T-helper 2 cell treated with Interferon-gamma antibody and Interleukin-4, amounts not matched to agents 5 μg/mL and 100 μg/mL, for 36 hours (primary cell): ENCODE measurements around the gene TLE1.

Experiments used
- DNase-seq: peaks from one replicate; pipeline ENCODE4 v3.0.0; 2021; ENCODE audit warnings: low spot score
- H3K27ac Mint-ChIP-seq: one replicate; pipeline ENCODE4 v1.8.0; 2021; ENCODE audit warnings: mild to moderate bottlenecking, mixed read lengths
- H3K27me3 Mint-ChIP-seq: one replicate; pipeline ENCODE4 v1.8.0; 2021; ENCODE audit warnings: low read depth, mixed read lengths
- H3K36me3 Mint-ChIP-seq: one replicate; pipeline ENCODE4 v1.8.0; 2021; ENCODE audit warnings: low read depth, mixed read lengths
- H3K4me1 Mint-ChIP-seq: one replicate; pipeline ENCODE4 v1.8.0; 2021; ENCODE audit warnings: low read depth, mixed read lengths
- H3K4me3 Mint-ChIP-seq: one replicate; pipeline ENCODE4 v1.8.0; 2022; ENCODE audit warnings: mild to moderate bottlenecking, moderate library complexity, mixed read lengths
- H3K9me3 Mint-ChIP-seq: one replicate; pipeline ENCODE4 v1.8.0; 2021; ENCODE audit warnings: mixed read lengths

Gene TLE1

DNA sequence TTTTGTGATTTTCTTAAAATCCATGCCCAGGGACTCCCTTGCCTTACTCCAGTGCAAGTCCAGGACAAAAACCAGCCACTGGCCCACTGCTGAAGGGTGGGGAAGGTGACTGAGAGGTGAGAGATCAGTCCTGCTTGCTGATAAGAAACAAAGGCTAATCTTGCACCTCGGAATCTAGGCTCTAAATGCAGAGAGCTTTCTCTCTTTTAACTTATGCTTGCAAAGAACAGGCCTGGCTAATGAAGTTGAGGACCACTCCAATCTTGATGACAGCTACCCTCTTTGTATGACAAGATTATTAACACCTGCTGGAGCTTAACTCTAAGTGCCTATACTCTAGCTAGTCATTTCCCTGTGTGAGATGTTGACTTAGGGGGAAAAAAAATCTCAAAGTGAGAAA is 8.8 kb downstream of the TLE1 start:
- Mint-ChIP-seq H3K27ac (no peak overlapping the region), H3K4me3 (no peak overlapping the region), H3K36me3 (no peaks in the 10 kb centered on the region), H3K4me1 (peaks cover 3% of the 10 kb centered on the region), H3K9me3 (no peaks in the 10 kb centered on the region), H3K27me3 (peaks cover 4% of the 10 kb centered on the region)
- no peak for DNase-seq

GRCh38 chr9:81680006-81680405 is 9.3 kb downstream of the TLE1 start:
- H3K4me3 Mint-ChIP-seq, result no peak overlapping the region
- H3K27me3 Mint-ChIP-seq, result peaks cover 4% of the 10 kb centered on the region
- no peaks in the 10 kb centered on the region for H3K9me3 Mint-ChIP-seq
- DNase-seq, result no peak
- no peaks in the 10 kb centered on the region for H3K36me3 Mint-ChIP-seq
- H3K27ac Mint-ChIP-seq, result no peak overlapping the region
- H3K4me1 Mint-ChIP-seq, result peaks cover 3% of the 10 kb centered on the region

DNA sequence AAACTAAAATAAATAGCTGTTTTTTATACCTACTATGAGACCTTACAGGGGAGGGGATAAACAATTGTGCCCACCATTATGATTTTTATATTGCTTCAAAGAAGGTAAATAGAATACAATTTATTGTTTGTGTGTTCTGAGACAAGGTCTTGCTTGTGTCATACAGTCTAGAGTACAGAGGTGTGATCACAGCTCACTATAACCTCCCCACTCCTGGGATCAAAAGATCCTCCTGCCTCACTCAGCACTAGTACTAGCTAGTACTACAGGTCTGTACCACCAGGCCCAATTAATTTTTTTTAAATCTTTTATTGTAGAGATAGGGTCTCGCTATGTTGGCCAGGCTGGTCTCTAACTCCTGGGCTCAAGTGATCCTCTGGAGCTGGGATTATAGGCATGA is 11.3 kb downstream of the TLE1 start:
- no peak overlapping the region for H3K27ac Mint-ChIP-seq
- no peaks in the 10 kb centered on the region for H3K36me3 Mint-ChIP-seq
- no peaks in the 10 kb centered on the region for H3K9me3 Mint-ChIP-seq
- peaks cover 3% of the 10 kb centered on the region for H3K4me1 Mint-ChIP-seq
- DNase-seq, result no peak
- H3K4me3 Mint-ChIP-seq, result no peak overlapping the region
- H3K27me3 Mint-ChIP-seq, result peaks cover 4% of the 10 kb centered on the region

GRCh38 chr9:81676395-81676794 is 13.0 kb downstream of the TLE1 start:
- no peaks in the 10 kb centered on the region for H3K36me3 Mint-ChIP-seq
- no peak overlapping the region for H3K27ac Mint-ChIP-seq
- no peaks in the 10 kb centered on the region for H3K4me1 Mint-ChIP-seq
- H3K9me3 Mint-ChIP-seq, result no peaks in the 10 kb centered on the region
- no peak for DNase-seq
- H3K4me3 Mint-ChIP-seq, result no peak overlapping the region
- no peaks in the 10 kb centered on the region for H3K27me3 Mint-ChIP-seq

GRCh38 chr9:81673310-81673709 is 16.0 kb downstream of the TLE1 start:
- no peaks in the 10 kb centered on the region for H3K27me3 Mint-ChIP-seq
- no peak for DNase-seq
- H3K4me1 Mint-ChIP-seq, result no peaks in the 10 kb centered on the region
- H3K9me3 Mint-ChIP-seq, result no peaks in the 10 kb centered on the region
- no peaks in the 10 kb centered on the region for H3K36me3 Mint-ChIP-seq
- H3K4me3 Mint-ChIP-seq, result no peak overlapping the region
- H3K27ac Mint-ChIP-seq, result no peak overlapping the region

- Mint-ChIP-seq H3K36me3 (no peaks in the 10 kb centered on the region), H3K27ac (no peak overlapping the region), H3K9me3 (no peaks in the 10 kb centered on the region), H3K4me1 (no peaks in the 10 kb centered on the region), H3K4me3 (no peak overlapping the region), H3K27me3 (no peaks in the 10 kb centered on the region)
- DNase-seq, result no peak
Observed at GRCh38 chr9:81671880-81672280, 17.5 kb downstream of the TLE1 start.

GRCh38 chr9:81669866-81670265 is 19.5 kb downstream of the TLE1 start:
- Mint-ChIP-seq H3K4me1 (no peaks in the 10 kb centered on the region), H3K27ac (no peak overlapping the region), H3K9me3 (no peaks in the 10 kb centered on the region), H3K27me3 (no peaks in the 10 kb centered on the region), H3K4me3 (no peak overlapping the region), H3K36me3 (no peaks in the 10 kb centered on the region)
- no peak for DNase-seq

GRCh38 chr9:81669041-81669651 is 20.2 kb downstream of the TLE1 start:
- Mint-ChIP-seq H3K27ac (no peak overlapping the region), H3K36me3 (no peaks in the 10 kb centered on the region), H3K4me1 (no peaks in the 10 kb centered on the region), H3K27me3 (no peaks in the 10 kb centered on the region), H3K9me3 (no peaks in the 10 kb centered on the region), H3K4me3 (no peak overlapping the region)
- DNase-seq, result no peak

GRCh38 chr9:81666123-81666522 is 23.2 kb downstream of the TLE1 start:
- no peaks in the 10 kb centered on the region for H3K4me1 Mint-ChIP-seq
- no peaks in the 10 kb centered on the region for H3K9me3 Mint-ChIP-seq
- no peak for DNase-seq
- H3K27ac Mint-ChIP-seq, result no peak overlapping the region
- no peaks in the 10 kb centered on the region for H3K36me3 Mint-ChIP-seq
- H3K4me3 Mint-ChIP-seq, result no peak overlapping the region
- no peaks in the 10 kb centered on the region for H3K27me3 Mint-ChIP-seq

DNA sequence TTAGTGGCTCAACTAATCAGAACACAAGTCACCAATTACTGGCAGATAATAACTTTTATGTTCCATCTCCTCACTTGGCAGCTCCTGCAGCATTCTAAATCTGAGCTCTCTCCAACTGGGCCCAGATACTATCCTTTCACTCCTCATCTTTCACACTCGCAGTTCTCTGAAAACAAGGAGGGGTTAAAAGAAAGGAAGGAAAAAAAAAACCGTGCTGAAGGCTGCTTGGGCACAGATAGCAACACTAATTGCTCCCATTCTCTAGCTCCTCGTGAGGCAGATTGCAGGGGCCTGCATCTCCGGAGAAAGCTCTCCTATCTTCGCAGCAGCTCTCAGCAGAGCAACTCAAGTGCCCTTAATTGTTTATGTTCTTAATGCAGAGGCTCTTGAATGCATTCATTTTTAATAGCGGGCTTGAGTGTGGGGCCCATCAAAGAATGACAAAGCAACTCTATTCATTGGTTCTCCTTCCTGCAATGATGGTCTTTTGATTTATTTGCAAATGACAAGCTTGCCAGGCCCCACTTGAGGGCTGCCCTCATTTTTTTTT is 23.9 kb downstream of the TLE1 start:
- no peaks in the 10 kb centered on the region for H3K27me3 Mint-ChIP-seq
- no peaks in the 10 kb centered on the region for H3K36me3 Mint-ChIP-seq
- no peak overlapping the region for H3K4me3 Mint-ChIP-seq
- DNase-seq, result no peak
- no peaks in the 10 kb centered on the region for H3K4me1 Mint-ChIP-seq
- no peaks in the 10 kb centered on the region for H3K9me3 Mint-ChIP-seq
- no peak overlapping the region for H3K27ac Mint-ChIP-seq

GRCh38 chr9:81664638-81665222 is 24.6 kb downstream of the TLE1 start:
- H3K27ac Mint-ChIP-seq, result no peak overlapping the region
- no peaks in the 10 kb centered on the region for H3K9me3 Mint-ChIP-seq
- H3K27me3 Mint-ChIP-seq, result no peaks in the 10 kb centered on the region
- H3K4me1 Mint-ChIP-seq, result no peaks in the 10 kb centered on the region
- H3K4me3 Mint-ChIP-seq, result no peak overlapping the region
- H3K36me3 Mint-ChIP-seq, result no peaks in the 10 kb centered on the region
- DNase-seq, result no peak

DNA sequence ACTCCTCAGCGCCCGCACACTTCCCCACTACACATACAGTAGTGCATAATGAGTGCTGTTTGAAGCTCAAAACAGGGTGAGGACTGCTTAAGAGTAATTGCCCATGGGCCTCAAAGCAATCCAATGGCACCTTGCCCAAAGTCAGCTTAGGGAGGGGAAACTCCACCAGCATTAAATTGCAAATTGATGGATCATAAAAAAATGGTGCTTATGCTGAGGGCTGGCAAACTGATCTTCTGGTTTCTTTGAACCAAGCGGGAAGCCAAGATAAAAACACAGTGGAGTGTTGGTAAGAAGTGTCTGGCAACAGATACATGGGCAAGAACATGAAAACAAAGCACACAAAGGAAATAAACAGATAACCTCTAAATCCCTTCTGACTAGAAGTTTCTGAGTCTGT is 28.0 kb downstream of the TLE1 start:
- Mint-ChIP-seq H3K4me1 (no peaks in the 10 kb centered on the region), H3K36me3 (no peaks in the 10 kb centered on the region), H3K27me3 (no peaks in the 10 kb centered on the region), H3K27ac (no peak overlapping the region), H3K9me3 (no peaks in the 10 kb centered on the region), H3K4me3 (no peak overlapping the region)
- DNase-seq, result no peak

- no peak overlapping the region for H3K4me3 Mint-ChIP-seq
- H3K27ac Mint-ChIP-seq, result no peak overlapping the region
- H3K9me3 Mint-ChIP-seq, result no peaks in the 10 kb centered on the region
- H3K27me3 Mint-ChIP-seq, result no peaks in the 10 kb centered on the region
- DNase-seq, result no peak
- H3K36me3 Mint-ChIP-seq, result no peaks in the 10 kb centered on the region
- no peaks in the 10 kb centered on the region for H3K4me1 Mint-ChIP-seq
Observed at GRCh38 chr9:81656871-81657337, 32.4 kb downstream of the TLE1 start.

DNA sequence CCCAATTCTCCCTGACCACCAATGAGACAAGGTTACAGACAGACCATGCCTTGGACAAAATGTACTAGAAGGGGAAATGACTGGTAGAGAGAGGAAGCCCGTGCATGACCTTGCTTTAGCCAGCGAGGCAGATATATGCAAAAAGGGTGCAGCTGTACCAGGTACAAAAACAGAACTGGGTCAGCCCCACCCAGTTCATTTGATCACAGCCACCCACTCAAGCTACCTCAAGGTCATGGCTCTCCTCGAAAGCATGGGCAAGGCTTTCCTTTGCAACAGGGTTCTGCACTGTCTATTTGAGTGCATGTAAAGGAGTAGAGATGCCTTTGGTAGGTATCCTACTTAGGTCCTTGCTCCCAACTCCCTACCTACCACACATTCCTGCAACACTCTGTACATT is 33.3 kb downstream of the TLE1 start:
- H3K36me3 Mint-ChIP-seq, result no peaks in the 10 kb centered on the region
- no peaks in the 10 kb centered on the region for H3K9me3 Mint-ChIP-seq
- DNase-seq, result no peak
- H3K27ac Mint-ChIP-seq, result no peak overlapping the region
- no peaks in the 10 kb centered on the region for H3K27me3 Mint-ChIP-seq
- no peaks in the 10 kb centered on the region for H3K4me1 Mint-ChIP-seq
- no peak overlapping the region for H3K4me3 Mint-ChIP-seq

- H3K9me3 Mint-ChIP-seq, result no peaks in the 10 kb centered on the region
- no peaks in the 10 kb centered on the region for H3K36me3 Mint-ChIP-seq
- H3K4me1 Mint-ChIP-seq, result no peaks in the 10 kb centered on the region
- no peak for DNase-seq
- no peaks in the 10 kb centered on the region for H3K27me3 Mint-ChIP-seq
- no peak overlapping the region for H3K4me3 Mint-ChIP-seq
- no peak overlapping the region for H3K27ac Mint-ChIP-seq
Observed at GRCh38 chr9:81653240-81653639, 36.1 kb downstream of the TLE1 start.
